BE2C (cell line): Measurements from ENCODE around the gene LTB4R.

Experiments
- DNase-seq: peaks from one replicate; pipeline ENCODE4 v3.0.0-alpha.2; 2020
- H3K27me3 ChIP-seq: fragments of 250-450 bp; sonication (Bioruptor Pico); 2 replicates; pipeline ENCODE4 v1.5.1; 2020; ENCODE audit warnings: mild to moderate bottlenecking
- H3K36me3 ChIP-seq: fragments of 250-450 bp; sonication (Bioruptor Pico); 2 replicates; pipeline ENCODE4 v1.5.1; 2020; ENCODE audit warnings: mild to moderate bottlenecking
- H3K4me1 ChIP-seq: fragments of 250-450 bp; sonication (Bioruptor Pico); 2 replicates; pipeline ENCODE4 v1.5.1; 2020
- H3K4me3 ChIP-seq: 2 replicates; pipeline ENCODE4 v1.5.1; 2011; ENCODE audit warnings: low read depth, low read length
- H3K9me3 ChIP-seq: fragments of 250-450 bp; sonication (Bioruptor Pico); 2 replicates; pipeline ENCODE4 v1.5.1; 2020
- CTCF ChIP-seq: IDR thresholded peaks from 2 replicates; pipeline ENCODE4 v1.5.1; 2012; ENCODE audit warnings: mild to moderate bottlenecking, low read depth, low read length

Gene LTB4R

GRCh38 chr14:24289649-24290280, 21.5 kb upstream of the LTB4R start:
- DNase-seq: no peak
- TF ChIP-seq CTCF: no peak
- H3K9me3 ChIP-seq: no peaks in the 10 kb centered on the region
- H3K4me3 ChIP-seq: no peak overlapping the region
- no peaks in the 10 kb centered on the region for H3K27me3 ChIP-seq
- no peaks in the 10 kb centered on the region for H3K4me1 ChIP-seq
- no peaks in the 10 kb centered on the region for H3K36me3 ChIP-seq

- H3K4me3 ChIP-seq: no peak overlapping the region
- H3K36me3 ChIP-seq: no peaks in the 10 kb centered on the region
- no peak for TF ChIP-seq CTCF
- no peaks in the 10 kb centered on the region for H3K9me3 ChIP-seq
- DNase-seq: no peak
- H3K27me3 ChIP-seq: no peaks in the 10 kb centered on the region
- H3K4me1 ChIP-seq: no peaks in the 10 kb centered on the region
These were observed 20.6 kb upstream of the LTB4R start for GRCh38 chr14:24290746-24291145.

GRCh38 chr14:24291446-24292117, 19.7 kb upstream of the LTB4R start:
- H3K9me3 ChIP-seq: no peaks in the 10 kb centered on the region
- H3K36me3 ChIP-seq: no peaks in the 10 kb centered on the region
- H3K4me1 ChIP-seq: no peaks in the 10 kb centered on the region
- H3K4me3 ChIP-seq: no peak overlapping the region
- DNase-seq: no peak
- TF ChIP-seq CTCF: no peak
- no peaks in the 10 kb centered on the region for H3K27me3 ChIP-seq

GRCh38 chr14:24292118-24292807, 19.0 kb upstream of the LTB4R start:
- no peak for TF ChIP-seq CTCF
- no peaks in the 10 kb centered on the region for H3K36me3 ChIP-seq
- no peak for DNase-seq
- H3K4me1 ChIP-seq: no peaks in the 10 kb centered on the region
- H3K9me3 ChIP-seq: no peaks in the 10 kb centered on the region
- H3K27me3 ChIP-seq: no peaks in the 10 kb centered on the region
- no peak overlapping the region for H3K4me3 ChIP-seq

GRCh38 chr14:24293525-24293924, 17.8 kb upstream of the LTB4R start:
- no peak for TF ChIP-seq CTCF
- H3K4me1 ChIP-seq: no peaks in the 10 kb centered on the region
- no peaks in the 10 kb centered on the region for H3K36me3 ChIP-seq
- no peak overlapping the region for H3K4me3 ChIP-seq
- H3K9me3 ChIP-seq: no peaks in the 10 kb centered on the region
- no peak for DNase-seq
- H3K27me3 ChIP-seq: no peaks in the 10 kb centered on the region
